ENCODE data around the gene CCSER1.

CCSER1 gene

GRCh38 chr4:90128961-90129495 is 1.8 kb downstream of the CCSER1 start:
- DNase-seq, result no peak

GRCh38 chr4:90130076-90130475 is 2.9 kb downstream of the CCSER1 start:
- DNase-seq, result no peak

- no peak for DNase-seq
These were observed 10.4 kb downstream of the CCSER1 start for GRCh38 chr4:90137555-90137954.

- DNase-seq, result no peak
These were observed 14.9 kb downstream of the CCSER1 start for GRCh38 chr4:90142081-90142480.

- DNase-seq, result no peak
These were observed 18.1 kb downstream of the CCSER1 start for GRCh38 chr4:90145319-90145718.

GRCh38 chr4:90146306-90146705 is 19.1 kb downstream of the CCSER1 start:
- peak; percentile 3 for DNase-seq

GRCh38 chr4:90148574-90149148 is 21.5 kb downstream of the CCSER1 start:
- DNase-seq, result no peak

- no peak for DNase-seq
These were observed 24.8 kb downstream of the CCSER1 start for GRCh38 chr4:90152024-90152423.

- DNase-seq, result no peak
These were observed 32.0 kb downstream of the CCSER1 start for GRCh38 chr4:90159193-90159592.

GRCh38 chr4:90160044-90160443 is 32.9 kb downstream of the CCSER1 start:
- DNase-seq, result no peak

GRCh38 chr4:90162566-90162965 is 35.4 kb downstream of the CCSER1 start:
- DNase-seq, result no peak

GRCh38 chr4:90163872-90164271 is 36.7 kb downstream of the CCSER1 start:
- DNase-seq, result no peak

GRCh38 chr4:90165883-90166282 is 38.7 kb downstream of the CCSER1 start:
- no peak for DNase-seq

GRCh38 chr4:90171491-90171890 is 44.3 kb downstream of the CCSER1 start:
- DNase-seq, result no peak

- no peak for DNase-seq
These were observed 47.4 kb downstream of the CCSER1 start for GRCh38 chr4:90174621-90175023.

GRCh38 chr4:90181644-90182043 is 54.5 kb downstream of the CCSER1 start:
- DNase-seq, result no peak

- DNase-seq, result no peak
These were observed 56.1 kb downstream of the CCSER1 start for GRCh38 chr4:90183254-90183653.

- DNase-seq, result no peak
These were observed 57.4 kb downstream of the CCSER1 start for GRCh38 chr4:90184560-90184959.

- no peak for DNase-seq
These were observed 58.2 kb downstream of the CCSER1 start for GRCh38 chr4:90185416-90185815.

- no peak for DNase-seq
These were observed 59.0 kb downstream of the CCSER1 start for GRCh38 chr4:90186229-90186628.

GRCh38 chr4:90187148-90187884 is 60.1 kb downstream of the CCSER1 start:
- peak; percentile 31 for DNase-seq

- DNase-seq, result no peak
These were observed 62.0 kb downstream of the CCSER1 start for GRCh38 chr4:90189178-90189577.

GRCh38 chr4:90189946-90190345 is 62.8 kb downstream of the CCSER1 start:
- no peak for DNase-seq

- DNase-seq, result no peak
These were observed 63.3 kb downstream of the CCSER1 start for GRCh38 chr4:90190525-90190924.
